H9 (cell line): ENCODE data around the gene IL3RA. TPM values are rescaled to one million over a fixed set of nuclear protein-coding genes. Genes with fewer than 3 reads are reported as not detected.

ENCODE experiments used
- DNase-seq: peaks from one replicate; pipeline ENCODE4 v3.0.0-alpha.2; 2017
- H2AFZ ChIP-seq: one replicate; pipeline ENCODE4 v1.6.1; 2013; ENCODE audit warnings: mild to moderate bottlenecking, low read length, control low read depth, moderate library complexity
- H2AK5ac ChIP-seq: 2 replicates; pipeline ENCODE4 v1.6.1; 2013; ENCODE audit warnings: low read length, control low read depth, mixed read lengths; ENCODE audit not compliant: insufficient read length
- H2BK120ac ChIP-seq: one replicate; pipeline ENCODE4 v1.6.1; 2013; ENCODE audit warnings: low read depth, mild to moderate bottlenecking, low read length, control low read depth, inconsistent platforms; ENCODE audit not compliant: poor library complexity, severe bottlenecking
- H2BK12ac ChIP-seq: 2 replicates; pipeline ENCODE4 v1.6.1; 2013; ENCODE audit warnings: low read length, control low read depth, mixed read lengths, low read depth; ENCODE audit not compliant: insufficient read length
- H2BK15ac ChIP-seq: 2 replicates; pipeline ENCODE4 v1.6.1; 2013; ENCODE audit warnings: low read depth, low read length, control low read depth
- H2BK20ac ChIP-seq: one replicate; pipeline ENCODE4 v1.6.1; 2013; ENCODE audit warnings: low read depth, mild to moderate bottlenecking, low read length, control low read depth, inconsistent platforms; ENCODE audit not compliant: poor library complexity, severe bottlenecking
- H2BK5ac ChIP-seq: 2 replicates; pipeline ENCODE4 v1.6.1; 2013; ENCODE audit warnings: low read length, control low read depth, mixed read lengths; ENCODE audit not compliant: insufficient read length
- H3K14ac ChIP-seq: 2 replicates; pipeline ENCODE4 v1.6.1; 2013; ENCODE audit warnings: low read length, control low read depth; ENCODE audit not compliant: insufficient read depth
- H3K18ac ChIP-seq: 2 replicates; pipeline ENCODE4 v1.6.1; 2013; ENCODE audit warnings: low read depth, mild to moderate bottlenecking, mixed read lengths, low read length, control low read depth; ENCODE audit not compliant: insufficient read length
- H3K23ac ChIP-seq: 2 replicates; pipeline ENCODE4 v1.6.1; 2013; ENCODE audit warnings: low read length, control low read depth, mixed read lengths, low read depth; ENCODE audit not compliant: insufficient read length
- H3K23me2 ChIP-seq: 2 replicates; pipeline ENCODE4 v1.6.1; 2013; ENCODE audit warnings: low read depth, mild to moderate bottlenecking, mixed read lengths, low read length, control low read depth; ENCODE audit not compliant: insufficient read length, poor library complexity, severe bottlenecking
- H3K27ac ChIP-seq: 2 replicates; pipeline ENCODE4 v1.5.1; 2013; ENCODE audit warnings: low read length, control low read depth, mixed read lengths, low read depth; ENCODE audit not compliant: insufficient read length
- H3K27me3 ChIP-seq: 2 replicates; pipeline ENCODE4 v1.6.1; 2013; ENCODE audit warnings: low read length, control low read depth, inconsistent platforms; ENCODE audit not compliant: insufficient read depth
- H3K4ac ChIP-seq: 2 replicates; pipeline ENCODE4 v1.6.1; 2013; ENCODE audit warnings: low read depth, mild to moderate bottlenecking, control low read depth, inconsistent platforms, low read length, moderate library complexity
- H3K4me1 ChIP-seq: 2 replicates; pipeline ENCODE4 v1.6.1; 2013; ENCODE audit warnings: low read length, control low read depth, inconsistent platforms; ENCODE audit not compliant: insufficient read depth
- H3K4me2 ChIP-seq: 2 replicates; pipeline ENCODE4 v1.6.1; 2013; ENCODE audit warnings: low read length, control low read depth, mixed read lengths; ENCODE audit not compliant: insufficient read length, insufficient read depth
- H3K56ac ChIP-seq: 2 replicates; pipeline ENCODE4 v1.6.1; 2013; ENCODE audit warnings: low read depth, mild to moderate bottlenecking, mixed read lengths, low read length, control low read depth; ENCODE audit not compliant: insufficient read length
- H3K79me1 ChIP-seq: 2 replicates; pipeline ENCODE4 v1.6.1; 2013; ENCODE audit warnings: low read depth, mild to moderate bottlenecking, moderate library complexity, low read length, control low read depth, inconsistent platforms; ENCODE audit not compliant: insufficient read depth, poor library complexity, severe bottlenecking
- H3K79me2 ChIP-seq: 2 replicates; pipeline ENCODE4 v1.6.1; 2013; ENCODE audit warnings: low read length, control low read depth, inconsistent platforms; ENCODE audit not compliant: insufficient read depth
- H3K9ac ChIP-seq: 2 replicates; pipeline ENCODE4 v1.6.1; 2013; ENCODE audit warnings: low read length, control low read depth, mixed read lengths; ENCODE audit not compliant: insufficient read length; ENCODE audit errors: extremely low read depth
- H3K9me3 ChIP-seq: one replicate; pipeline ENCODE4 v1.6.1; 2013; ENCODE audit warnings: low read depth, low read length, inconsistent platforms; ENCODE audit not compliant: control insufficient read depth
- H3T11ph ChIP-seq: one replicate; pipeline ENCODE4 v1.6.1; 2013; ENCODE audit warnings: mild to moderate bottlenecking, low read length, control low read depth, inconsistent platforms
- H4K20me1 ChIP-seq: one replicate; pipeline ENCODE4 v1.6.1; 2013; ENCODE audit not compliant: control insufficient read depth, insufficient read length, insufficient read depth
- H4K5ac ChIP-seq: 2 replicates; pipeline ENCODE4 v1.6.1; 2013; ENCODE audit warnings: low read depth, mild to moderate bottlenecking, mixed read lengths, low read length, control low read depth; ENCODE audit not compliant: insufficient read length
- H4K8ac ChIP-seq: replicated peaks from 2 replicates; pipeline ENCODE4 v1.6.1; 2013; ENCODE audit warnings: low read length, control low read depth, mixed read lengths, low read depth; ENCODE audit not compliant: insufficient read length
- H4K91ac ChIP-seq: 2 replicates; pipeline ENCODE4 v1.6.1; 2013; ENCODE audit warnings: low read depth, mild to moderate bottlenecking, moderate library complexity, mixed read lengths, low read length, control low read depth; ENCODE audit not compliant: insufficient read length
- H3K27ac Mint-ChIP-seq, 3 experiments: 2 replicates in 2 of 3; 3 replicates in 1 of 3; pipeline ENCODE4 v1.8.0; 2020 to 2021; ENCODE audit warnings: mixed read lengths in 3 of 3, mild to moderate bottlenecking in 1 of 3, moderate library complexity in 1 of 3
- H3K27me3 Mint-ChIP-seq: 2 replicates; pipeline ENCODE4 v1.8.0; 2021; ENCODE audit warnings: low read depth, mild to moderate bottlenecking, moderate library complexity, mixed read lengths
- H3K36me3 Mint-ChIP-seq, 3 experiments: 2 replicates in 2 of 3; 3 replicates in 1 of 3; pipeline ENCODE4 v1.8.0; 2020 to 2021; ENCODE audit warnings: low read depth in 3 of 3, mixed read lengths in 3 of 3; ENCODE audit not compliant: insufficient read depth in 1 of 3
- H3K4me1 Mint-ChIP-seq, 2 experiments: 2 replicates each; pipeline ENCODE4 v1.8.0; 2020; ENCODE audit warnings: mixed read lengths in 2 of 2
- H3K4me3 Mint-ChIP-seq, 2 experiments: 2 replicates in 1 of 2; 3 replicates in 1 of 2; pipeline ENCODE4 v1.8.0; 2020 to 2021; ENCODE audit warnings: mild to moderate bottlenecking in 2 of 2, mixed read lengths in 2 of 2, moderate library complexity in 1 of 2
- H3K9me3 Mint-ChIP-seq, 2 experiments: 2 replicates in 1 of 2; 3 replicates in 1 of 2; pipeline ENCODE4 v1.8.0; 2020; ENCODE audit warnings: mild to moderate bottlenecking in 2 of 2, mixed read lengths in 2 of 2, moderate library complexity in 1 of 2
- CTCF ChIP-seq: fragments of 200-600 bp; sonication (generic); conservative IDR thresholded peaks from 3 replicates; pipeline ENCODE4 v1.8.0; 2021; ENCODE audit warnings: antibody characterized with exemption, mild to moderate bottlenecking
- WGBS: extraction: QIAGEN DNeasy Blood & Tissue Kit; methylation state at CpG from one replicate; pipeline ENCODE4 v1.1.7; 2013; ENCODE audit warnings: missing lambda C conversion rate, low lambda C conversion rate, mixed read lengths; ENCODE audit not compliant: insufficient read length; ENCODE audit errors: extremely low coverage; 5-methylcytosine and 5-hydroxymethylcytosine counted together
- total RNA-seq: library from RNA; stranded (reverse); gene quantifications from 2 replicates; pipeline ENCODE4 v1.2.1, GENCODE V29; 2021

The IL3RA gene
- total RNA-seq, 1 experiment from 2014 or later = 0.24 TPM

- Mint-ChIP-seq H3K27me3 (peaks cover 5% of the 10 kb centered on the region), H3K4me3 (peak overlapping the region in 1 of 2 experiments; percentile 52; a peak in 2 of 5 replicates), H3K4me1 (no peaks in the 10 kb centered on the region), H3K27ac (no peak overlapping the region; a peak in 1 of 7 replicates), H3K36me3 (peaks cover 9 to 26% (median 17%) of the 10 kb centered on the region in 3 experiments), H3K9me3 (peaks cover 19 to 27% of the 10 kb centered on the region in 2 experiments)
- H3K79me1 ChIP-seq = no peaks in the 10 kb centered on the region
- no peak for DNase-seq
- no peak overlapping the region for H4K5ac ChIP-seq
- H3K56ac ChIP-seq = no peak overlapping the region
- H3K4me1 ChIP-seq = no peaks in the 10 kb centered on the region
- H3K23me2 ChIP-seq = no peaks in the 10 kb centered on the region
- no peak overlapping the region for H3K14ac ChIP-seq
- no peak for TF ChIP-seq CTCF
- H3K4me2 ChIP-seq = no peak overlapping the region
- H2BK12ac ChIP-seq = no peak overlapping the region
- no peaks in the 10 kb centered on the region for H3K27me3 ChIP-seq
- H2BK20ac ChIP-seq = no peak overlapping the region
- no peak overlapping the region for H3K23ac ChIP-seq
- H3K9me3 ChIP-seq = no peaks in the 10 kb centered on the region
- no peak overlapping the region for H3K4ac ChIP-seq
- H2AFZ ChIP-seq = no peak overlapping the region
- H3K9ac ChIP-seq = no peak overlapping the region
- H2BK15ac ChIP-seq = no peak overlapping the region
- H2AK5ac ChIP-seq = no peak overlapping the region
- H3K18ac ChIP-seq = no peak overlapping the region
- H2BK120ac ChIP-seq = no peak overlapping the region
- H3K79me2 ChIP-seq = no peaks in the 10 kb centered on the region
- H2BK5ac ChIP-seq = no peak overlapping the region
- H4K91ac ChIP-seq = no peak overlapping the region
- H4K8ac ChIP-seq = no peak overlapping the region
- H3K27ac ChIP-seq = no peak overlapping the region
- H3T11ph ChIP-seq = no peak overlapping the region
- H4K20me1 ChIP-seq = no peaks in the 10 kb centered on the region
- WGBS = no CpG with 5 or more reads among the region's 15 CpGs
Observed at GRCh38 chrX:1306909-1307625, 29.5 kb upstream of the IL3RA start.
